C1 segment of cervical spinal cord (tissue), 14 donors: Measurements from ENCODE around the gene SRSF2.
A peak's percentile ranks its signal among the peaks of the same experiment; 100 is the strongest.
"Not testable (repeated sequence)": the region's sequence is repeated elsewhere in the genome, so short reads cannot be mapped to it uniquely, and the experiment has no call there.

Experiments used
- DNase-seq, 14 donors: peaks; one replicate each; lab custom pipeline; 2025; lab: John Stamatoyannopoulos, UW

The SRSF2 gene

GRCh38 chr17:76737082-76737675 lies at the start of gene SRSF2:
TSS of gene SRSF2 (minus strand) at chr17:76737331. CDS start at chr17:76737160, 171 bp downstream.
- DNase-seq, result peak; percentile 88 to 100 (median 98)

- no peak for DNase-seq
Observed at GRCh38 chr17:76784926-76785325, 47.8 kb upstream of the SRSF2 start.

GRCh38 chr17:76783146-76783545 lies 46.0 kb upstream of the SRSF2 start:
- no peak for DNase-seq

- no peak for DNase-seq
Observed at GRCh38 chr17:76781056-76781982, 44.2 kb upstream of the SRSF2 start.

GRCh38 chr17:76775021-76775600 lies 38.0 kb upstream of the SRSF2 start:
- no peak for DNase-seq

- no peak for DNase-seq
Observed at GRCh38 chr17:76772842-76773525, 35.9 kb upstream of the SRSF2 start.

GRCh38 chr17:76758570-76758969 lies 21.4 kb upstream of the SRSF2 start:
- no peak for DNase-seq

- no peak for DNase-seq
Observed at GRCh38 chr17:76757256-76757655, 20.1 kb upstream of the SRSF2 start.

GRCh38 chr17:76755285-76755684 lies 18.2 kb upstream of the SRSF2 start:
- DNase-seq, result no peak

GRCh38 chr17:76753061-76753961 lies 16.2 kb upstream of the SRSF2 start:
- no peak for DNase-seq

GRCh38 chr17:76752006-76752405 lies 14.9 kb upstream of the SRSF2 start:
- no peak for DNase-seq

- no peak for DNase-seq
Observed at GRCh38 chr17:76751416-76751993, 14.4 kb upstream of the SRSF2 start.

- DNase-seq, result no peak
Observed at GRCh38 chr17:76748657-76749056, 11.5 kb upstream of the SRSF2 start.

- DNase-seq, result no peak
Observed at GRCh38 chr17:76747716-76748363, 10.7 kb upstream of the SRSF2 start.

GRCh38 chr17:76745785-76746184 lies 8.7 kb upstream of the SRSF2 start:
- not testable (repeated sequence) for DNase-seq

- no peak for DNase-seq
Observed at GRCh38 chr17:76744747-76745146, 7.6 kb upstream of the SRSF2 start.

- DNase-seq, result no peak
Observed at GRCh38 chr17:76742958-76743357, 5.8 kb upstream of the SRSF2 start.

GRCh38 chr17:76740329-76741118 lies 3.4 kb upstream of the SRSF2 start:
- DNase-seq, result no peak

- DNase-seq, result not testable (repeated sequence)
Observed at GRCh38 chr17:76739568-76740115, 2.5 kb upstream of the SRSF2 start.
